Mesenchymal stem cell (in vitro differentiated cells and primary cell): Measurements from ENCODE around the gene KRT36.

ENCODE experiments used
- DNase-seq: peaks from one replicate; pipeline ENCODE4 v3.0.0-alpha.2; 2013
- H2AFZ ChIP-seq: one replicate; pipeline ENCODE4 v1.6.1; 2013; ENCODE audit warnings: low read depth, mild to moderate bottlenecking, control low read depth, inconsistent platforms, low read length, moderate library complexity
- H2AK5ac ChIP-seq: 2 replicates; pipeline ENCODE4 v1.6.1; 2013; ENCODE audit warnings: low read length, moderate library complexity, mild to moderate bottlenecking, inconsistent platforms; ENCODE audit not compliant: severe bottlenecking
- H2BK120ac ChIP-seq: one replicate; pipeline ENCODE4 v1.6.1; 2013; ENCODE audit warnings: low read depth, mild to moderate bottlenecking, inconsistent platforms, low read length, moderate library complexity
- H2BK12ac ChIP-seq, 2 experiments: one replicate each; pipeline ENCODE4 v1.6.1; 2013; ENCODE audit warnings: inconsistent platforms in 2 of 2, low read length in 2 of 2, mild to moderate bottlenecking in 2 of 2, moderate library complexity in 2 of 2, control low read depth in 1 of 2
- H2BK15ac ChIP-seq: one replicate; pipeline ENCODE4 v1.6.1; 2013; ENCODE audit warnings: mild to moderate bottlenecking, low read depth, inconsistent platforms; ENCODE audit not compliant: poor library complexity, severe bottlenecking
- H2BK5ac ChIP-seq: 2 replicates; pipeline ENCODE4 v1.6.1; 2013; ENCODE audit warnings: low read depth, mild to moderate bottlenecking, low read length, control low read depth, inconsistent platforms; ENCODE audit not compliant: poor library complexity, severe bottlenecking
- H3K14ac ChIP-seq, 2 experiments: one replicate each; pipeline ENCODE4 v1.6.1; 2013; ENCODE audit warnings: inconsistent platforms in 2 of 2, low read length in 2 of 2, control low read depth in 1 of 2, mild to moderate bottlenecking in 1 of 2, moderate library complexity in 1 of 2
- H3K18ac ChIP-seq, 2 experiments: one replicate each; pipeline ENCODE4 v1.6.1; 2013; ENCODE audit warnings: inconsistent platforms in 2 of 2, low read length in 2 of 2, control low read depth in 1 of 2, low read depth in 1 of 2, mild to moderate bottlenecking in 1 of 2
- H3K23ac ChIP-seq, 2 experiments: one replicate each; pipeline ENCODE4 v1.6.1; 2013; ENCODE audit warnings: inconsistent platforms in 2 of 2, low read length in 2 of 2, mild to moderate bottlenecking in 2 of 2, moderate library complexity in 2 of 2, control low read depth in 1 of 2
- H3K27ac ChIP-seq: 2 replicates; pipeline ENCODE4 v1.5.1; 2013; ENCODE audit warnings: mild to moderate bottlenecking, moderate library complexity, low read length, control low read depth, inconsistent platforms; ENCODE audit not compliant: poor library complexity, severe bottlenecking
- H3K27me3 ChIP-seq, 2 experiments: 2 replicates each; pipeline versions ENCODE4 v1.6.1 to v1.7.0; 2013; ENCODE audit warnings: low read length in 2 of 2, mild to moderate bottlenecking in 2 of 2, moderate library complexity in 2 of 2, control low read depth in 1 of 2, inconsistent platforms in 1 of 2; ENCODE audit not compliant: control insufficient read depth in 1 of 2, insufficient read depth in 1 of 2
- H3K36me3 ChIP-seq, 2 experiments: 2 replicates each; pipeline versions ENCODE4 v1.6.1 to v1.7.0; 2013; ENCODE audit warnings: low read length in 2 of 2, control low read depth in 1 of 2, inconsistent platforms in 1 of 2, low read depth in 1 of 2, mild to moderate bottlenecking in 1 of 2; ENCODE audit not compliant: insufficient read depth in 2 of 2, control insufficient read depth in 1 of 2
- H3K4ac ChIP-seq, 2 experiments: one replicate each; pipeline ENCODE4 v1.6.1; 2013; ENCODE audit warnings: inconsistent platforms in 2 of 2, low read length in 2 of 2, mild to moderate bottlenecking in 2 of 2, moderate library complexity in 2 of 2, control low read depth in 1 of 2, low read depth in 1 of 2
- H3K4me1 ChIP-seq: 2 replicates; pipeline ENCODE4 v1.6.1; 2013; ENCODE audit warnings: low read depth, low read length, control low read depth; ENCODE audit not compliant: control insufficient read depth, insufficient read depth
- H3K4me2 ChIP-seq: 2 replicates; pipeline ENCODE4 v1.6.1; 2013; ENCODE audit warnings: low read length, mild to moderate bottlenecking, inconsistent platforms; ENCODE audit not compliant: poor library complexity, severe bottlenecking
- H3K4me3 ChIP-seq, 2 experiments: 2 replicates each; pipeline versions ENCODE4 v1.5.1 to v1.7.0; 2013; ENCODE audit warnings: low read length in 2 of 2, mild to moderate bottlenecking in 2 of 2, control low read depth in 1 of 2, low read depth in 1 of 2; ENCODE audit not compliant: insufficient read depth in 1 of 2
- H3K79me1 ChIP-seq: replicated peaks from 2 replicates; pipeline ENCODE4 v1.6.1; 2013; ENCODE audit warnings: mild to moderate bottlenecking, control low read depth, low read length, inconsistent platforms; ENCODE audit not compliant: poor library complexity, severe bottlenecking
- H3K9ac ChIP-seq: 2 replicates; pipeline ENCODE4 v1.7.0; 2013; ENCODE audit warnings: mild to moderate bottlenecking, low read length, moderate library complexity
- H3K9me3 ChIP-seq: 2 replicates; pipeline ENCODE4 v1.7.0; 2013; ENCODE audit warnings: mild to moderate bottlenecking, low read length; ENCODE audit not compliant: control insufficient read depth
- H4K8ac ChIP-seq: one replicate; pipeline ENCODE4 v1.6.1; 2013; ENCODE audit warnings: inconsistent platforms, mild to moderate bottlenecking, low read length, moderate library complexity
- H4K91ac ChIP-seq: one replicate; pipeline ENCODE4 v1.6.1; 2013; ENCODE audit warnings: mild to moderate bottlenecking, low read length, inconsistent platforms
- WGBS: methylation state at CpG from one replicate; pipeline ENCODE4 v1.1.7; 2013; ENCODE audit warnings: mixed read lengths; 5-methylcytosine and 5-hydroxymethylcytosine counted together

Gene KRT36

DNA sequence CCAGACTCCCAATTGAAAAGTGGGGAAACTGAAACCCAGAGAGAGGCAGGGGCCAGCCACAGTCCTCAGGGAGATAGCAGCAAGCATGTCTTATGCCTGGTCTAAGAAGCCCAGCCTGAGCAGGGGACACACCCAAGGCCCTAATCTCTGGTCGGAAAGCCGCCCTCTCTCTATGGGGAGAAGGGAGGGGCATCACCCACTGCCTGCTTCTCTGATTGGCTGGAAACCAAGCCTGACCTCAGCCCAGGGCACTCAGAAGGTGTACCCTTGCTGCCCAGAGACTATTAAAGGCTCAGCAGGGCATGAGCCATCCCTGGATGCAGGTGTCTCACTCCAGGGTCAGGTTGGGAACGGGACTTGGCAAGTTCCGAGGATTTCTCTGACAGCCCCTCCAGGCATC lies 21.4 kb upstream of the KRT36 start:
- H3K4me2 ChIP-seq, result no peak overlapping the region
- no peak overlapping the region for H4K8ac ChIP-seq
- no peaks in the 10 kb centered on the region for H3K36me3 ChIP-seq
- H3K14ac ChIP-seq, result no peak overlapping the region
- H2AK5ac ChIP-seq, result no peak overlapping the region
- no peak overlapping the region for H3K18ac ChIP-seq
- no peak overlapping the region for H2BK120ac ChIP-seq
- H3K27ac ChIP-seq, result no peak overlapping the region
- H3K4me3 ChIP-seq, result no peak overlapping the region
- H3K27me3 ChIP-seq, result peaks cover 0 to 53% of the 10 kb centered on the region in 2 experiments
- no peaks in the 10 kb centered on the region for H3K79me1 ChIP-seq
- no peak overlapping the region for H3K9ac ChIP-seq
- H4K91ac ChIP-seq, result no peak overlapping the region
- DNase-seq, result no peak
- H2BK5ac ChIP-seq, result no peak overlapping the region
- H2BK12ac ChIP-seq, result no peak overlapping the region
- H2BK15ac ChIP-seq, result no peak overlapping the region
- 77% methylated on average over 4 of the region's 4 CpGs for WGBS
- no peak overlapping the region for H3K23ac ChIP-seq
- no peaks in the 10 kb centered on the region for H3K9me3 ChIP-seq
- H2AFZ ChIP-seq, result no peak overlapping the region
- H3K4me1 ChIP-seq, result peaks cover 8% of the 10 kb centered on the region
- H3K4ac ChIP-seq, result no peak overlapping the region

DNA sequence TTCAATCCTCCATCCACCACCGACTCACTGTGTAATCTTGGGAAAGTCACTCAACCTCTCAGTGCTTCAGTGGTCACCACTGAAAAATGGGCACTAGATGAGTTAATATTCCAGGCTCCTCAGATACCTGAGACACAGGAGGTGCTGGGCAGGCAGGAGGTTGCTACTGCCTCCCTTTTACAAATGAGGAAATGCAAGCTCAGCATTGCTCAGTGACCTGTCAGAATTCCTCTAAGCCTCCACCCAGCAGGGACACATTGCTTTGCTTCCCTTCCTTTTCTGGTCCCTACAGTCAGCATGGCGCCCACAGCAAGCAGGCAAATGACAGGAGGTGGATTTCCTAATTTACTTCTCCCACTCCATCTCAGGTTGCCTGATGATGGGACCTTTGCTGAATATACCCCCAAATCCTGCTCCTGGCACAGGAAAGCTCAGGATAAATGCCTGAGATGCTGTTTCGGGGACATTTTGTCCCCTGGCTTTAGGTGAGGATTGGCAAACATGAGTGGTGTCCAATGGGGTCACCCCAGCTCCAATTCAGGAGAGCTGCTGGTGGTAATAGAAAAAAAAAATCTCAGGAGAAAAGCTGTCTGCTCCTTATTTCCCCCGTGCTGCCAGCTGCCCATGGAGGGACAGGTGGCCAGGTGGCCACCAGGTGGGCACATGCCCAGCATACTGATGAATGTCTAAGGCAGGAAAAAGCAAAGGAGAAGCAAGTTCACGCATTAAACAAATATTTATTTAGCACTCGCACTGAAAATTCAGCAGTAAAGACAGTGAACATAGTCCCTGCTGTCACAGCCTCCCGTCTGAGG lies 20.7 kb upstream of the KRT36 start:
- Histone ChIP-seq H2AFZ (no peak overlapping the region), H3K4ac (no peak overlapping the region), H2BK120ac (no peak overlapping the region), H3K79me1 (no peaks in the 10 kb centered on the region), H3K4me3 (no peak overlapping the region), H3K14ac (no peak overlapping the region), H3K4me2 (no peak overlapping the region), H3K27ac (no peak overlapping the region), H3K23ac (no peak overlapping the region), H2BK15ac (no peak overlapping the region), H3K27me3 (peaks cover 0 to 46% of the 10 kb centered on the region in 2 experiments), H2BK12ac (no peak overlapping the region), H4K8ac (no peak overlapping the region), H2BK5ac (no peak overlapping the region), H3K4me1 (peaks cover 8% of the 10 kb centered on the region), H3K36me3 (no peaks in the 10 kb centered on the region), H3K9me3 (no peaks in the 10 kb centered on the region), H3K18ac (no peak overlapping the region), H3K9ac (no peak overlapping the region), H4K91ac (no peak overlapping the region), H2AK5ac (peak overlapping the region; percentile 35)
- 87% methylated on average over 7 of the region's 7 CpGs for WGBS
- no peak for DNase-seq

DNA sequence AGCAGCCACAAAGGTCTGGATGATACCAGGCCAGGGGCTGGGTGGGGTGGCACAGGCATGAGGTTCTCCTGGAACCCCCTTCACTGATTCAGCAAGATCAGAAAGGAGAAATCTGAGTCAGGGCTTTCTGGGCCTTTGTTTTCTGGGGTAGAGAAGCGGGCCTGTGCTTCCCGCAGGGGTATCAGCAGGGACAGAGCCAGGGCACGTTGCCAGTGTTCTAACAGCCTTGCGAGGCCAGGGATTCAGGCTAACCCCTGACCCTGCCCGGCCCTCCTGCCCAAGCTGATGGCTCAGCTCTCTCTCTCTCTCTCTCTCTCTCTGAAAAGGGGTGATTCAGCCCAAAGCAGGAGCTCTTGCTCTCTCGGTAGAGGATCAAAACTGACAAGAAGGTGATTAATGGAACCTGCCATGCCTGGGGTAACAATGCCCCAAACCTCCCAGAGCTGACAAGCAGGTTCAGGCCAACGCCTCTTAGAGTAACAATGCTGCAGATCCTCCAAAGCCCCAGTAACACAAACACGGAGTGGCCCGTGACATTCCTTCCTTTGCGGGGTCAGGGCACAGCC lies 17.7 kb upstream of the KRT36 start:
- WGBS, result 62% methylated on average over 10 of the region's 10 CpGs
- Histone ChIP-seq H2AFZ (no peak overlapping the region), H3K18ac (no peak overlapping the region), H2BK15ac (no peak overlapping the region), H3K4me3 (no peak overlapping the region), H3K36me3 (no peaks in the 10 kb centered on the region), H3K14ac (no peak overlapping the region), H3K9ac (no peak overlapping the region), H3K23ac (no peak overlapping the region), H3K9me3 (no peaks in the 10 kb centered on the region), H4K91ac (no peak overlapping the region), H3K27ac (no peak overlapping the region), H3K4me1 (peaks cover 8% of the 10 kb centered on the region), H3K27me3 (peaks cover 0 to 33% of the 10 kb centered on the region in 2 experiments), H3K4ac (no peak overlapping the region), H3K4me2 (no peak overlapping the region), H2BK5ac (no peak overlapping the region), H2BK120ac (no peak overlapping the region), H2BK12ac (no peak overlapping the region), H2AK5ac (no peak overlapping the region), H4K8ac (no peak overlapping the region), H3K79me1 (no peaks in the 10 kb centered on the region)
- no peak for DNase-seq

DNA sequence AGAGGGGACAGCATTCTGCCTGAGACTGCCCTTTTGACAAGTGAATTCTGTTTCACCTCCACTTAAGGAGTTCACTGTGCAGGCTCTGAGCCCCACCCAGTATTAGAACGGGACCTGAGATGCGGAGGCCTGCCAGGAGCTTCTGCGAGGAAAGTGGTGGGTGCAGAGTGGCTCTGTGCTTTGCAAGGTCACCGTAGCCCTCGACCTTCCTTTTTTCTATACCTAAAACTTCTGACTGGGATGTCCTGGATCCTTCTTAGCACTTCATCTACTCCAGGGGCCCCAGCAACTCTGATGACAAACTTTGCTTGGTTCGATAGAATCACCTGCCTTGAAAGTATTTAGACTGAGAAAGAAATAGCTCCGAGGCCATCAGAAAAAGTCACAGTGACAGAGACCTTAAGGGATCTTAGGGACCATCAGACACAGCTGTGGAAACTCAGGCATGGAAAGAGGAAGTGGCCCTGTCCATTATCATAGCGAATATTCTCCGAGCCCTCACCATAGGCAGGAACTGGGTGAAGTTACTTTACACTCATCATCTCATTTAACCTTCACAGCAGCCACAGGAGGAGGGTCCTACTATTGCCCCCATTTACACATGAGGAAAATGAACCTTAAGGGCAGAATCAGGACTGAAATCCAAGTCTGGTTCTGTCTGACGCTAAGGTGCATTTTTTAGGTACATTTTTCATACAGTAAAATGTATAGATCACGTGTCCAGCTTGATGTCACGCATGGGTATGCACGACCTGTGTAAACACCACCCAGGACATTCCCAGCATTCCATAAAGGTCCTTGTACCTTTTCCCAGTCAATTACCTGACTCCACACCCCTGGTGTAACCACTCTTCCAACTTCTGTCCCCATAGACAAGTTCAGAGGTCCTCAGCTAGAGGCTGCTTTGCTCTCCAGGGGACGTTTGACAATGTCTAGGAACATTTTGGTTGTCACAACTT lies 16.4 kb upstream of the KRT36 start:
- no peak overlapping the region for H4K8ac ChIP-seq
- no peak overlapping the region for H3K23ac ChIP-seq
- no peak overlapping the region for H2BK120ac ChIP-seq
- H2BK5ac ChIP-seq, result no peak overlapping the region
- H3K27ac ChIP-seq, result no peak overlapping the region
- peaks cover 0 to 25% of the 10 kb centered on the region in 2 experiments for H3K27me3 ChIP-seq
- H3K4ac ChIP-seq, result no peak overlapping the region
- H4K91ac ChIP-seq, result no peak overlapping the region
- H3K36me3 ChIP-seq, result no peaks in the 10 kb centered on the region
- no peak overlapping the region for H2AFZ ChIP-seq
- H2BK12ac ChIP-seq, result no peak overlapping the region
- H3K79me1 ChIP-seq, result no peaks in the 10 kb centered on the region
- no peaks in the 10 kb centered on the region for H3K9me3 ChIP-seq
- H3K18ac ChIP-seq, result no peak overlapping the region
- 88% methylated on average over 14 of the region's 14 CpGs for WGBS
- H3K4me1 ChIP-seq, result peaks cover 8% of the 10 kb centered on the region
- no peak overlapping the region for H3K4me2 ChIP-seq
- H2AK5ac ChIP-seq, result no peak overlapping the region
- H3K4me3 ChIP-seq, result no peak overlapping the region
- DNase-seq, result no peak
- H3K14ac ChIP-seq, result no peak overlapping the region
- no peak overlapping the region for H3K9ac ChIP-seq
- no peak overlapping the region for H2BK15ac ChIP-seq
